ENCODE results near the gene PIGB. TPM values are rescaled to one million over a fixed set of nuclear protein-coding genes. Genes with fewer than 3 reads are reported as not detected.

The PIGB gene
- total and polyA plus RNA-seq, 2 of the 13 experiments (the other 11 are each of a cell fraction or from before 2014, with no cell fraction given), result 14.5 to 19.1 TPM

DNA sequence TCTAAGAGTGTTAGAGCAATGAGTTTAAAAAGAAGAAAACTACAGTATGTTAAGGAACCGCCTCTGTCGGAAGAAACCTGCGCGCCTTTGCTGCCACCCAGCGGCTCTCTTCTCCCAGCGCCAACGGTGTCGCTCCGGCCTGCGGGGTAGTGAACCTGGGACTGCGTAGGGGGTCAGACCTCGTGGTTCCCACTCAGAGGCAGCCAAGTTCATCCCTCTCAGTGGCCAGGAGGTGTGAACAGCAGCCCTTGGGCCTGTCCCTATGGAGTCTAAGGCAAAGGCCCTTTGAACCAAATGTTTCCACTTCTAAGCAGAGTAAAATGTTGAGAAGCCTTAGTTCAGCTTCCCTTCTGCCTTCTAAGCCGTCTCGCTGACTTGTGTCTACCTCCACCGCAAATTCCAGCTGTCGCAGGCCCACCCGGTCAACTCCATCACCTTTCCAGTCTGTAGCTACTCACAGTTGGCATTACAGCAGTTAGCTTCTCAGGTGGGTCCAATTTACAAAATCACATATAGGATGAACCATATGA is 28.4 kb upstream of the PIGB start (continued):
- TF ChIP-seq, protein P1, sequence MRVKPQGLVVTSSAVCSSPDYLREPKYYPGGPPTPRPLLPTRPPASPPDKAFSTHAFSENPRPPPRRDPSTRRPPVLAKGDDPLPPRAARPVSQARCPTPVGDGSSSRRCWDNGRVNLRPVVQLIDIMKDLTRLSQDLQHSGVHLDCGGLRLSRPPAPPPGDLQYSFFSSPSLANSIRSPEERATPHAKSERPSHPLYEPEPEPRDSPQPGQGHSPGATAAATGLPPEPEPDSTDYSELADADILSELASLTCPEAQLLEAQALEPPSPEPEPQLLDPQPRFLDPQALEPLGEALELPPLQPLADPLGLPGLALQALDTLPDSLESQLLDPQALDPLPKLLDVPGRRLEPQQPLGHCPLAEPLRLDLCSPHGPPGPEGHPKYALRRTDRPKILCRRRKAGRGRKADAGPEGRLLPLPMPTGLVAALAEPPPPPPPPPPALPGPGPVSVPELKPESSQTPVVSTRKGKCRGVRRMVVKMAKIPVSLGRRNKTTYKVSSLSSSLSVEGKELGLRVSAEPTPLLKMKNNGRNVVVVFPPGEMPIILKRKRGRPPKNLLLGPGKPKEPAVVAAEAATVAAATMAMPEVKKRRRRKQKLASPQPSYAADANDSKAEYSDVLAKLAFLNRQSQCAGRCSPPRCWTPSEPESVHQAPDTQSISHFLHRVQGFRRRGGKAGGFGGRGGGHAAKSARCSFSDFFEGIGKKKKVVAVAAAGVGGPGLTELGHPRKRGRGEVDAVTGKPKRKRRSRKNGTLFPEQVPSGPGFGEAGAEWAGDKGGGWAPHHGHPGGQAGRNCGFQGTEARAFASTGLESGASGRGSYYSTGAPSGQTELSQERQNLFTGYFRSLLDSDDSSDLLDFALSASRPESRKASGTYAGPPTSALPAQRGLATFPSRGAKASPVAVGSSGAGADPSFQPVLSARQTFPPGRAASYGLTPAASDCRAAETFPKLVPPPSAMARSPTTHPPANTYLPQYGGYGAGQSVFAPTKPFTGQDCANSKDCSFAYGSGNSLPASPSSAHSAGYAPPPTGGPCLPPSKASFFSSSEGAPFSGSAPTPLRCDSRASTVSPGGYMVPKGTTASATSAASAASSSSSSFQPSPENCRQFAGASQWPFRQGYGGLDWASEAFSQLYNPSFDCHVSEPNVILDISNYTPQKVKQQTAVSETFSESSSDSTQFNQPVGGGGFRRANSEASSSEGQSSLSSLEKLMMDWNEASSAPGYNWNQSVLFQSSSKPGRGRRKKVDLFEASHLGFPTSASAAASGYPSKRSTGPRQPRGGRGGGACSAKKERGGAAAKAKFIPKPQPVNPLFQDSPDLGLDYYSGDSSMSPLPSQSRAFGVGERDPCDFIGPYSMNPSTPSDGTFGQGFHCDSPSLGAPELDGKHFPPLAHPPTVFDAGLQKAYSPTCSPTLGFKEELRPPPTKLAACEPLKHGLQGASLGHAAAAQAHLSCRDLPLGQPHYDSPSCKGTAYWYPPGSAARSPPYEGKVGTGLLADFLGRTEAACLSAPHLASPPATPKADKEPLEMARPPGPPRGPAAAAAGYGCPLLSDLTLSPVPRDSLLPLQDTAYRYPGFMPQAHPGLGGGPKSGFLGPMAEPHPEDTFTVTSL (CRISPR knock-in tag; IDR thresholded peaks at IDR 0.05; ENCODE audit: borderline replicate concordance), result no peak
- TF ChIP-seq MYC (CRISPR knock-in tag; IDR thresholded peaks at IDR 0.05; ENCODE audit: borderline replicate concordance), result peak; percentile 62; the same call in 1 of the 2 replicates
- no peak for TF ChIP-seq ZNF614 (CRISPR knock-in tag; IDR thresholded peaks at IDR 0.05; ENCODE audit: borderline replicate concordance)
- TF ChIP-seq, protein P2, sequence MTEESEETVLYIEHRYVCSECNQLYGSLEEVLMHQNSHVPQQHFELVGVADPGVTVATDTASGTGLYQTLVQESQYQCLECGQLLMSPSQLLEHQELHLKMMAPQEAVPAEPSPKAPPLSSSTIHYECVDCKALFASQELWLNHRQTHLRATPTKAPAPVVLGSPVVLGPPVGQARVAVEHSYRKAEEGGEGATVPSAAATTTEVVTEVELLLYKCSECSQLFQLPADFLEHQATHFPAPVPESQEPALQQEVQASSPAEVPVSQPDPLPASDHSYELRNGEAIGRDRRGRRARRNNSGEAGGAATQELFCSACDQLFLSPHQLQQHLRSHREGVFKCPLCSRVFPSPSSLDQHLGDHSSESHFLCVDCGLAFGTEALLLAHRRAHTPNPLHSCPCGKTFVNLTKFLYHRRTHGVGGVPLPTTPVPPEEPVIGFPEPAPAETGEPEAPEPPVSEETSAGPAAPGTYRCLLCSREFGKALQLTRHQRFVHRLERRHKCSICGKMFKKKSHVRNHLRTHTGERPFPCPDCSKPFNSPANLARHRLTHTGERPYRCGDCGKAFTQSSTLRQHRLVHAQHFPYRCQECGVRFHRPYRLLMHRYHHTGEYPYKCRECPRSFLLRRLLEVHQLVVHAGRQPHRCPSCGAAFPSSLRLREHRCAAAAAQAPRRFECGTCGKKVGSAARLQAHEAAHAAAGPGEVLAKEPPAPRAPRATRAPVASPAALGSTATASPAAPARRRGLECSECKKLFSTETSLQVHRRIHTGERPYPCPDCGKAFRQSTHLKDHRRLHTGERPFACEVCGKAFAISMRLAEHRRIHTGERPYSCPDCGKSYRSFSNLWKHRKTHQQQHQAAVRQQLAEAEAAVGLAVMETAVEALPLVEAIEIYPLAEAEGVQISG (CRISPR knock-in tag; IDR thresholded peaks at IDR 0.05), result peak; percentile 9; the same call in 1 of the 2 replicates
- TF ChIP-seq HNF1A (IDR thresholded peaks at IDR 0.05; ENCODE audit: low read depth), result no peak
- peak; percentile 43; the same call in 1 of the 2 replicates for TF ChIP-seq HNF1A (CRISPR knock-in tag; IDR thresholded peaks at IDR 0.05; ENCODE audit: borderline replicate concordance)
- TF ChIP-seq MED1 (CRISPR knock-in tag; IDR thresholded peaks at IDR 0.05), result no peak
- peak; percentile 58; the same call in 1 of the 2 replicates for TF ChIP-seq HDAC2 (CRISPR knock-in tag; IDR thresholded peaks at IDR 0.05)
- TF ChIP-seq RNF2 (conservative IDR thresholded peaks at IDR 0.05; ENCODE audit: low read depth), result no peak
- 0 out of 2 replicates have a peak, but pooled peaks have one; percentile 7 for TF ChIP-seq TBX2 (CRISPR knock-in tag; IDR thresholded peaks at IDR 0.05; ENCODE audit: borderline replicate concordance)
- TF ChIP-seq MIXL1 (CRISPR knock-in tag; IDR thresholded peaks at IDR 0.05), result 0 out of 2 replicates have a peak, but pooled peaks have one; percentile 37
- TF ChIP-seq ZNF362 (CRISPR knock-in tag; IDR thresholded peaks at IDR 0.05; ENCODE audit: borderline replicate concordance), result peak; percentile 71; the same call in 1 of the 2 replicates
- 0 out of 2 replicates have a peak, but pooled peaks have one; percentile 66 for TF ChIP-seq REPIN1 (CRISPR knock-in tag; IDR thresholded peaks at IDR 0.05; ENCODE audit: borderline replicate concordance, low read depth)
- TF ChIP-seq, protein P3, sequence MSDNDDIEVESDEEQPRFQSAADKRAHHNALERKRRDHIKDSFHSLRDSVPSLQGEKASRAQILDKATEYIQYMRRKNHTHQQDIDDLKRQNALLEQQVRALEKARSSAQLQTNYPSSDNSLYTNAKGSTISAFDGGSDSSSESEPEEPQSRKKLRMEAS (IDR thresholded peaks at IDR 0.05), result peak; percentile 77
- TF ChIP-seq NR2F6 (IDR thresholded peaks at IDR 0.05), result no peak
- 0 out of 2 replicates have a peak, but pooled peaks have one; percentile 10 for TF ChIP-seq NR2F6 (CRISPR knock-in tag; IDR thresholded peaks at IDR 0.05)

All from HepG2 (cell line).